Measurements from ENCODE around the gene FECH.
"Not testable (repeated sequence)": the region's sequence is repeated elsewhere in the genome, so short reads cannot be mapped to it uniquely, and the experiment has no call there.

FECH gene, protein sequence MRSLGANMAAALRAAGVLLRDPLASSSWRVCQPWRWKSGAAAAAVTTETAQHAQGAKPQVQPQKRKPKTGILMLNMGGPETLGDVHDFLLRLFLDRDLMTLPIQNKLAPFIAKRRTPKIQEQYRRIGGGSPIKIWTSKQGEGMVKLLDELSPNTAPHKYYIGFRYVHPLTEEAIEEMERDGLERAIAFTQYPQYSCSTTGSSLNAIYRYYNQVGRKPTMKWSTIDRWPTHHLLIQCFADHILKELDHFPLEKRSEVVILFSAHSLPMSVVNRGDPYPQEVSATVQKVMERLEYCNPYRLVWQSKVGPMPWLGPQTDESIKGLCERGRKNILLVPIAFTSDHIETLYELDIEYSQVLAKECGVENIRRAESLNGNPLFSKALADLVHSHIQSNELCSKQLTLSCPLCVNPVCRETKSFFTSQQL

DNA sequence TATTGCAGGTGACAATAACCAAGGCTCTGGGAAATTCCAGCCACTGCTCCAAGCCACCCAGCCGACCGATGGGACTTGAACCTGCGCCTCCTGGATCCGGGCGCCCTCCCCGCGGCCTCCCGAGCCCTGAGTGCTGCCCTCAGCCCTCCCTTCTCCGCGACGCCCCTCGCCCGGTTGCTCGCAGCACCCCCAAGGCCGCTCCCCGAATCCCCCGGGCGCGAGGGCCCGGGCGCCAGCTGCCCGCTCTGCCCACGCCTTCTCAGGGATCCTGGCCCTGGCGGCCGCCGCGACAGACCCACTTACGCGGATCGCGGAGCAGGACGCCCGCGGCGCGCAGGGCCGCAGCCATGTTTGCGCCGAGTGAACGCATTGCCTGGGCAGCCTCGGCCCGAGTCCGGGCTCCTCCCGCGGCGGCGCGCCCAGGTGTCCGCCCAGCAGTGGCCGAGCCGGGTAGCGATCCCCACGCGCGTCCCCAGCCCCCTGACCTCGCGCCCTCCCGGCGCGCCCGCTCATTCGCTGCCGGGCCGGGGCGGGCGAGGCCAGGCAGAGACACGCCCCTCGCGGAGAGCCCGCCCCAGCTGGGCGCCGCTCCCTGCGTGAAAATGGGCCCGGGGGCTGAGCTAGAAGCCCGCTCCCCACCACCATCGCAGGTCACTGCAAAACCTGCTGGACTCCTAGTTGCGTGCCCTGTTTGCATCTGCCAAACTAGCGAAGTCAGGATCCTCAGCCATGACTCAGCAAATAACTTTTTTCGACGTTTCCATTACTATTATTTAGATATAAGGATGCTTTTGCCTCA is at the start of gene FECH:
FECH (minus strand) TSS at position 452 of the 799 bp plus-strand sequence; CDS start at position 370, 82 bp downstream.
- in situ Hi-C loops (cut with MboI; ENCODE audit: low sequenced_read_pairs): no loop called here

DNA sequence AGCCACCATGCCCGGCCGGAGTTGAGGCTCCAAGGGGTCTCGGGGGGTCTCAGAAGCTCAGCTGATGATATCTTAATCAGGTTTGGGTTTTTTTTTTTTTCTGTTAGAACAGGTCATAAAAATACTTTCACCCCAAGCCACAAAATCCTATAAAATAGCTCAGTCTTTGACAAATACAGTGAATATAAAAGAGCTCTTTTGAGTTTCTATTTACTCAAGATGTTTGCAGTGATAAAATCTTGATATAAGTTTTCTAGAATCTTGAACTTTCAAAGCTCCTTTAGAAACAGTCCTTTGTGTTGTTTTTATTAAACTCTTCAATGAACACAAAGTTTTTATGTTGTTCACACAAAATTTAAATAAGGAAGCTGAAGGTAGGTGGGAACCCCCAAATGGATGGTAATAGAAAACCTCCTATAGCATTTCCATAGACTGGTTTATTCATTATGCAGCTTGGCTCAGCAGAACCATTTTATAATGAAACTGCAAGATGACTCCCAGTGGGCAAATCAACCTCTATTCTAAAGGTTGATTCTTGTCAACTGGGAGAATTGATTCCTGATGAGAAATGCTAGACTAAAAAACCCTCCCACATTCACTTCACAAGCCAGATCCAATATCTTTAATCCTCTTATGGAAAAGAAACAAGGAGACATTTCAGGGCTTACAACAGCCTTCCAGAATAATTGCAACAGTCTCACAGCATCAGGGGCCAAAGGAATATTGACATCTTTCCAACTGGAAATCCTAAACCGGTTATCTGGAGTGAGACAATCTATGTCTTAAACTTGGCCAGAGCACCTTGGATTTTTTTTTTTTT is 48.7 kb upstream of the FECH start:
- in situ Hi-C loops (cut with MboI; ENCODE audit: low sequenced_read_pairs): no loop called here

DNA sequence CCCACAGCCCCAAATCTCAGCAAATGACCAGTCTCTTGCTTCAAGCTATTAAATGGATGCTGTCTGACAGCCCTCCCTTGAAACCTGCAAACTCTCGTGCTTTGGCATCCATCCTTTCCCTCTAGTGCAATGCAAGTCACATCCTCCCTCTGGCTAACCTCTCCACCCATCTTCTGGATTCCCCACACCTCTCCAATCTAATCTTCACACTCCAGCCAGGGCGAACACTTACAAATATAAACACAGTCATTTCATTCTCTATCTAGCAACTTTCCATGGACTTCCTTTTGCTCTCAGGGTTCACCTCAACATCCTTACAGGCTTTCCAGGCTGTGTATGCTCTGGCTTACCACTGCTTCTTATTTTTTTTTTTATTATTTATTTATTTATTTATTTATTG is 45.2 kb upstream of the FECH start:
- in situ Hi-C loops (cut with MboI; ENCODE audit: low sequenced_read_pairs): no loop called here

DNA sequence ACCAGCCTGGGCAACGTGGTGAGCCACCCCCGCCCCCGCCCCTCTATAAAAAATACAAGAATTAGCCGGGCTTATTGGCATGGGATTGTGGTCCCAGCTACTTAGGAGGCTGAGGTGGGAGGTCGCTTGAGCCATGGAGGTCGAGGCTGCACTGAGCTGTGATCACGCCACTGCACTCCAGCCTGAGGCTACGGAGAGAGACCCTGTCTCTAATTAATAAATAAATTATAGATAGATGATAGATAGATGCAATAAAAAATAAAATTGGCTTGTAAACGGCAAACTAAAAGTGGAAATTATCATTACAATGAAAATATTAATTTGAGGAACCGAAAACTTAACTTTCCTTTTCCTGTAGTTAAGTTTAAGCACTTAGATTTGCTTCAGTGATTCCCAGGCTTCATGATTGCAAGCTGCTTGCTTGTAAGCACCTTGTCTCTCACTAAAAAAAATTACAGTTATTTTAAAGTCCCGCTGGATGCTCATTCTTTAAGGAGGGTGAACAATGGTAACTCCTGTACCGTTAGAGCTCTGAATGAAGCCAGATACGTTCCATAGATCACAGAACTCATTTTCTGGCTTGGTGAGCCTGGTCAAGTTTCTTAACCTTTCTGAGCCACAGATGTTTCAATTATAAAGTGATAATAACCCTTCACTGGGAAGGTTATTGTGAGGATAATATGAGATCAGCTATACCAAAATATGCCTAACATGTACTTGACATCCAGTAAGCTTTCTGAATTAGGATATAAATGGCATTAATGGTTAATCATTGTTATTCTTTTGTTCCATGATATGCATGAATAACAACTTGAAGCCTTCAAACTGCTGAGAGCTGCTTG is 44.5 kb upstream of the FECH start:
- in situ Hi-C loops (cut with MboI; ENCODE audit: low sequenced_read_pairs): no loop called here

DNA sequence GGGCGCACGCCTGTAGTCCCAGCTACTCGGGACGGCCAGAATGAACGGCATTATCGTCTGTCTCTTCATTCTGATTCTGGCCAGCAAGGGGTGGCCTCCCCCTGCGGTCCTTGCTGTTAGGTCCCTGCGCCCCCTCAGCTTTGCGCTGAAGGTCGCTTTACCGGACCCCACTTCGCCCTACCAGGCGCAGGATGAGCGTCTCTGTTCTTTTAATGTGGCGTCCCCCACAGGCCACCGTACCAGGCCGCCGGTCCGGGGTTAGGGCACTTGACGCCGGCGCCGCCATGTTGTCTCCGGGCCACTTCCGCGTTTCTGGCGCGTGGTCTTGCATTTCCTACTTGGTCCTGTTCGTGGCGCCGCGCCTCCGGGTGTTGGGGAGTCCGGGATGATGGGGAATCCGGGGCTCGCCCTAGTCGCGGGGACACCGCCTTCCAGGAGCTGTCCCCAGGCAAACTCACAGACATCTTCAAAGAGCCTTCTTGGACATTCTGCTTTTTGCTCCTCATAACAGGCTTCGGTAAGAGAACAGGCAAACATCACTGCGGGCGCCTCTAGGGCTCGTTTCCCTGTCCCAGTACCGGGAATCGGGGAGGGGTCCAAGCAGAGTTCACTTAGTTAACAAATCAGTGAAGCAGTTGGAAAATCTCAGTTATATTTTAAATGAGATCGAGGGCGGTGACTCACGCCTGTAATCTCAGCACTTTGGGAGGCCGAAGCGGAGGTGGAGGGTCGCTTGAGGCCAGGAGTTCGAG is 43.7 kb upstream of the FECH start:
- in situ Hi-C loops (cut with MboI; ENCODE audit: low sequenced_read_pairs): no loop called here

DNA sequence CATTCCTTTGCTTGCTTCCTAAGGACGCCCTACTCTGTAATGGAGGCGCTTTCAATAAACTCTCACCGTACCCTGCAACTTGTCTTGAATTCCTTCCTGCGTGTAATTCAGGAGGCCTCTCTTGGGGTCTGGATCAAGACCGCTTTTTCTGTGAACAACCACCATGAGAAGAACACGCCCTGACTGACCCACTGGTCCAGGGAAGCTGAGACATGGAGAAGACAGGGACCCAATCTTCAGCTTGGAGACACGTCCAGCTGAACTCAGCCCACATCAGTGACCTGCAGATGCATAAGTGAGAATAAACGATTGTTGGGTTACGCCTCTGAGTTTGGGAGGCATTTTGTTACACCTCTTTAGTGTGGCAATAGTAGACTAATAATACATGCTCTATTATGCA is 42.9 kb upstream of the FECH start:
- in situ Hi-C loops (cut with MboI; ENCODE audit: low sequenced_read_pairs): no loop called here

DNA sequence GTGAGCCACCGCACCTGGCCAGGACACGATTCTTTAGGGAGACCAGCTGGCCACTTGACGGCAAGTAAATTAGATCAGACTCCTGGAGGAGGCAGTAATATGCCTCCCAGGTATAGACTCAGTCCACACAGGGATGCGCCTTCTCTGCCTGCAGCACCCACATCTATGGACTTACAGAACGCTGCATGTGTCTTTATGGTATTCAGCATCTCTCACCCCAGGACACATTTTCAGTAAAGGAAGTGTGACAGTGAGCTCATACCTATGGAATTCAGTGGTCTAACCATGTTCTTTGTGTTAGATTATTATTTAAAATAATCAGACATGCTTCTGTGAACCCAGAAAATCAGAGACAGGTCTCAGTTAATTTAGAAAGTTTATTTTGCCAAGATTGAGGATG is 41.0 kb upstream of the FECH start:
- in situ Hi-C loops (cut with MboI; ENCODE audit: low sequenced_read_pairs): no loop called here

DNA sequence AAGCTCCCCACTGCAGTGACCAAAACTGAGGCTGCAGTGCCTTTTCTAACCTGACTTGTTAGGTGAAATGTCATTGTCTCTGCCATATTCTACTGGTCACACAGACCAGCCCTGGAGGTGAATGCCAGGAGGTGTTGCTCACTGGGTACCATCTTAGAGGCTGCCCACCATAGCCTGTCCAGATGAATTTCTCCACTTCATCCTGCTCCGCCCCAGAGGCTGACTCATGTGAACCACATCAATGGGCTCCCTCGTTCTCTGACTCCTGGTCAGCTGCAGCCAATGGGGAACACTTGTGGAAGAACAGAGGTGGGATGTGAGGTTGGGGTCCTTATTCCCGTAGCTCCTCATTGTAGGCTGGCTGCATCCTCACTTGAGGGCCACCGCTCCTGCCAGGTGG is 38.5 kb upstream of the FECH start:
- in situ Hi-C loops (cut with MboI; ENCODE audit: low sequenced_read_pairs): no loop called here

DNA sequence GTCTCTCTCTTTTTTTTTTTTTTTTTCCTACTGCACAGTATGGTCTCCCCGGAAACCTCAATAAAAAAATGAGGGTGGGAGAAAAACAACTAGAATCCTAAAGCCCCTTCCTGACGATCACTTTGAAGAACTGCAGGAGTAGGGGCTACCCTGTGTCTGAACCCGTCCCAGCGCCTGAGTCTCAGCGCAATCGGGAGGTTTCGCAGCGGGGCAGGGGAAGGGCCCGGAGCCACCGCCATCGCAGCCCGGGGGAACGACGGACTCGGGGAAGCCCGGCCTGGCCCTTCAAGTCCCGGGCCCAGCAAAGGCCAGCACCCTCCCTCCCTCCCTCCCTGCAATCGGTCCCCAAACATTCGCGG is 34.7 kb upstream of the FECH start:
- in situ Hi-C loops (cut with MboI; ENCODE audit: low sequenced_read_pairs): no loop called here

DNA sequence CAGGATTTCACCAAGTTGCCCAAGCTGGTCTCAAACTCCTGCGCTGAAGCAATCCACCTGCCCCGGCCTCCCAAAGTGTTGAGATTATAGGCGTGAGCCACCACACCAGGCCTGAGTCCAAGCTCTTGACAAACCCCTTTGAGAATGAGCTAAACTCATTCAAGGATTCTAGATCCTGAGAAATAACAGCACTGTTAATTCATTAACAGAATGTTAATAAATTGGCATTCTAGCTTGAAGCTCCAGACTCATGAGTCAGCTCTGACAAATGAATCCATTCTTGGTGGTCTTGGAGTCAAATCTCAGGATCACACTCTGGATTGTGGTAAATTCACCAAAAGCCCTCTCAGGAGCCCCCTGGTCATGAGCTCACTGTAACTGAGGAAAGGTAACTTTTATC is 33.4 kb upstream of the FECH start:
- in situ Hi-C loops (cut with MboI; ENCODE audit: low sequenced_read_pairs): no loop called here

DNA sequence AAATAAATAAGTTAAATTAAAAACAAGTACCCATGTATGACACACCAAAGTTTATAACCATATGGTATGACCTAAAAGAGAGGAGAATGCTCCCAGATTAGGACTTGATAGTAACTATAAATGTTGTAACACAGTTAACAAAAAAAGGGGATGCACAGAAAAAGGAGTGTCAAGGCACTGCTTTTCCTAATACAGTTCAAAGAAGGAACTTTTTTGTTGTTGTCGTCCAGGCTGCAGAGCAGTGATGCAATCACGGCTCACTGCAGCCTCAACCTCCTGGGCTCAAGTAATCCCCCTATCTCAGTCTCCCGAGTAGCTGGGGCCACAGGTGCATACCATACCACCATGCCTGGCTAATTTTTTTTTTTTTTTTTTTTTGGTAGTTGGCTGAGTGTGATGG is 32.4 kb upstream of the FECH start:
- in situ Hi-C loops (cut with MboI; ENCODE audit: low sequenced_read_pairs): no loop called here

DNA sequence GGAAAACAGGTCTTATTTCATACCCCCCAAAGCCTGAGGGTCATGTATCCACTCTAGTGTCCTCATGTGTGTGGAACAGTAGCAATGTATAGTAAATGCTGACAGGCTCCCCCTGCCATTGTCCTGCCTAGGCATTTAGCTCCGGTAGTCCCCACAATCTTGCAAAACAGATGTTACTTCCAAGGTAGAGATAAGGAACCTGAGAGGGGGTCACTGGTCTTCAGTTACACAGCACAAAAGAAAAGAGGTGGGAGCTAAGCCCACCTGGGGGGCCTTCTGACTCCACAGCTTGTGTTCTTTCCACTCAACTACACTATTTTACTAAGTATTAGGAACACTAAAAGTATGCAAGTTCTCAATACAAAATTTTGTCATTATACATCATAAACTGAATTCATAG is 17.4 kb upstream of the FECH start:
- in situ Hi-C loops (cut with MboI; ENCODE audit: low sequenced_read_pairs): no loop called here

DNA sequence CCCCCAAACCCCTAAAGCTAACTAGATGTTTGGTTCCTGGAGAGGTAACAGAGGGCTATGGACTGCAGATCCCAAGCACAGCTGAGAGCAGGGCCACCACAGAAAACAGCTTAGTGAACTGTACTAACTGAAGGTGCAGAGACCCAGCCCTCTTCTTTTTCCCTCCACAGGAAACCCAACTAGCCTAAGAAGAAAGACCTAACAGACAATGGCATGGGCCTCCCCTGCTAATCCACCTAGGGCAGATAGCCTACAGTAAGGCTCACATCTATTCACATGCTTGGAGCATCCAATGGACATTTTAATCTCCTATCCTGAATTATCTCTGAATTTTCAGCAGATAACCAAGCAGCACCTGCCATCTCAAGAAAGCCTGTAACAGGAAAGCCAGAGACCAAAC is 8.8 kb upstream of the FECH start:
- in situ Hi-C loops (cut with MboI; ENCODE audit: low sequenced_read_pairs): no loop called here

DNA sequence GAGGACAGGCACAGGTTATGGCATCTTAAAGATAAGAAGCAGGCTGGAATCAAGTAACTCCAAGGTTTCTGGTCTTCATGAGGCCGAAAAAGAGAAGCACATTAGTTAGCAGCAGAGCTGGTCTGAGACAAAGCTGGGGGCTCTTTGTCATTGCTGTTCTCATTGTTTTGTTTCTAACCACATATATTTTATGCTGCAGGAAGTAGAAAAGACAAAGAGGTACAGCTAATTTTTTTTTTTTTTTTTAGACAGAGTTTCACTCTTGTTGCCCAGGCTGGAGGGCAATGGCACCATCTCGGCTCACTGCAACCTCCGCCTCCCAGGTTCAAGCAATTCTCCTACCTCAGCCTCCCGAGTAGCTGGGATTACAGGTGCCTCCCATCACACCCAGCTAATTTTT is 6.2 kb upstream of the FECH start:
- in situ Hi-C loops (cut with MboI; ENCODE audit: low sequenced_read_pairs): not testable (repeated sequence)

DNA sequence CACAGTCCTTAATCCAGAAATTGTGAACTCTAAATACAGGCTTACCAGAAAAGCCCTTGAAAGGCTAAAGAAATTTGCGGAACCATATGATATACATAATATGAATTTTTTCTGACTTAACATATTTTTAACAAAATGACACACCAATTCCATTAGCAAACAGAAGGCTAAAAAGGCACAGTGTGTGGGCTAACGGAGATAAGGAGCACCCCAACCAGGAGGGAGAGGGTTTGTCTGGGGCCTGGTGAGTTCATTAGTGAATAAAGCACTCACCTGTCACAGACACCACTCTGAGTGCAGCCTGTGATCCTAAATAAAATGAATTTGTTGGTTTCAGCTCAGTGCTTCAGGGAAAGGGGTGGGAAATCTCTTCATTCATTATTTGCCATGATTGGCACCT is 2.7 kb upstream of the FECH start:
- in situ Hi-C loops (cut with MboI; ENCODE audit: low sequenced_read_pairs): no loop called here

DNA sequence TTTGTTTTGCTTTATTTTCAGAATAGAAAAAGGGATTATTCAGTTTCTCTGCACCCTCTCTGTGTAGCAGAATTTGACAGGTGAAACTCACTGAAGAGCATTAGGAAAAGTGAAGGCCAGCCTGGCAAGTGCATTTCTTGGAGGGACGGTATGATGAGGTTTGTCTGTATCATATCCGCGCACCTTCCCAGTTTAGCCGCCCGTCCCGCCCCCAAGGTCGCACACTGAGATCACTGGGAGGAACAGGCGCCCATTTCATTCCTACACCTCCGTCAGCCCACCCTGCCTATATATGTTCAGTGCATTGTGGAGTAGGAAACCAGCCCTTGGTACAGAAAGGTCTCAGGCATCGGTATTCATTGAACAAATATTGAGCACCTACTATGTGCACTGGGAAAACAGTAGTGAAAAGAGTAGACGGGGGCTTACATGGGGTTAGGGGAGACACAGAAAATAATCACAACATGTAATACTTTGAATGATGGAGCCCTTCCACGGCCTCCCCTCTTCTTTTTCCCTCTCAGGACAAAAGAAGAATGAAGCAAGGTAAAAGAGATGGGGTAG is 678 bp upstream of the FECH start:
- in situ Hi-C loops (cut with MboI; ENCODE audit: low sequenced_read_pairs): no loop called here

DNA sequence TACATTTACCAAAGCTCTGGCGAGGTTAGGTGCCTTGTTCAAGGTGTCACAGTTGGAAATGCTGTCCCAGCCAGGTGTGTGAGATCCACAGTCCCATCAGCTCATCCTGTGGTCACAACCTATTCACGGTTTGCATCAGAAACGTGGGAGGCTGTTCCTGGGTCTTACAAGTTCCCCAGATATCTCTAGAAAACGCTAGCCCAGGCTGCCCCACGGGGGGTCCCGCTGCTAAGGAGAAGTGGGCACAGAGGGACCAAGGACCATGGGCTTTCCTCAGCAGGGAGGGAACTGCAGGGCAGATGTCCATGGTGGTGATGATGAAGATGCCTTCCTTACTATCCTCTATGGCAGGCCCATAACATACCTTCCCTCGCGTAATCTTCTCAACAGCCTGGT is 649 bp downstream of the FECH start:
- in situ Hi-C loops (cut with MboI; ENCODE audit: low sequenced_read_pairs): no loop called here

DNA sequence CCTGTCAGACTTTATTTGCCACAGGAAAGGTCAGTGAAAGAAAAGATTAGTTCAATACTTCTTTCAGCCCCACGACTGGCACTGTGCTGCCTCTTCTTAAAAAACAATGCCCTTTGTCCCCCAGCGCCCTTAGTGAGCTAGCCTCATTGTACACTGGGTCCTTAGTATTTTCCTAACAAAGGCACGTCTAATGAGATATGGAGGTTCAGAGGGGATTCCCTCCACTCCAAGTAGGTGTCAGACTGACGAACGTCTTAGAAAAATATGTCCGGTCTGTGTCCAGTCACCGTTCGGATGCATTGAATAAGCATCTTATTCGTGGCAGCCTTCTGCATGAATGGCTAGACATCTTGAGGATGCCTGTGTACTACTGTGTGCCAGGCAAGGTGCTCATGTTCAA is 1.1 kb downstream of the FECH start:
- in situ Hi-C loops (cut with MboI; ENCODE audit: low sequenced_read_pairs): no loop called here

DNA sequence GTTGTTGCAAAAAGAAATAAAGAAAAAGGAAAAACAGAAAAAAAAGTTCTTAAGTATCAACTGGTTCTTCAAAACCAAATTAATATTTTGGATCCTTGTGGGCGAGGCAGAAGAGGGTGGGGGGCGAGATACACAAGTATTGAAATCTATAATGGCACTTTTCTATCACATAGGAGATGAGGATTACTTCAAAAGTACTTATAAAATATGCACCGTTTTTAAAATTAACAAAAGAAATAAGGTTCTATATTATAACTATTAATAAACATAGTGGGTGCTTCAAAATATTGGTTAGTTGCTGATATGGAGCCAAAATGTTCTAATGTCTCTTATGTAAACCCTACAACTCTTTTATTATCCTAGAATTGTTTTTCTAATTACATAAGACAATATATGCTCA is 2.1 kb downstream of the FECH start:
- in situ Hi-C loops (cut with MboI; ENCODE audit: low sequenced_read_pairs): no loop called here
